NCI-H2107 treated with DMSO at 0.1 percent for 48 hours (cell line): ENCODE data around the gene ADAMTS17.

Experiments
- DNase-seq: peaks from one replicate; lab custom pipeline; 2025; ENCODE audit not compliant: unreplicated experiment; lab: John Stamatoyannopoulos, UW

The ADAMTS17 gene

DNA sequence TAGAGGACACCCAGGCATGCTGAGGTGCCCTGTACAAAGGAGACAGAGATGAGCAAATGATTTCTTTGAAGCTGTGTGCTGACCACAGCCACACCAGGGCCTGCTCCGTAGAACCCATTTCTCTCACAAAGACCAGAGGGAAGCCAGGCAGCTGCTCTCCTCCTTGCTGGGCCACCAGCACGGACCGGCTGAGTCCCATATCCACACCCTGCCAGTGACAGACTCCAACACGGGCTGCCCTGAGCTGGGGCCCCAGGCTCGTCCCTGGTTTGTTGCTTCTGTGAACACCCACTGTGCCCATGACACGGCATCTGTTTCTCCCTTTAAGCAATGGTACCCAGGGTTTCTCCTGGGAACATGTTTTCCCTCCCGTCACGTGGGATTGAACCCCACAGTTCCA is 284.5 kb downstream of the ADAMTS17 start:
- no peak for DNase-seq

GRCh38 chr15:100056411-100057072 is 285.2 kb downstream of the ADAMTS17 start:
- DNase-seq = no peak

DNA sequence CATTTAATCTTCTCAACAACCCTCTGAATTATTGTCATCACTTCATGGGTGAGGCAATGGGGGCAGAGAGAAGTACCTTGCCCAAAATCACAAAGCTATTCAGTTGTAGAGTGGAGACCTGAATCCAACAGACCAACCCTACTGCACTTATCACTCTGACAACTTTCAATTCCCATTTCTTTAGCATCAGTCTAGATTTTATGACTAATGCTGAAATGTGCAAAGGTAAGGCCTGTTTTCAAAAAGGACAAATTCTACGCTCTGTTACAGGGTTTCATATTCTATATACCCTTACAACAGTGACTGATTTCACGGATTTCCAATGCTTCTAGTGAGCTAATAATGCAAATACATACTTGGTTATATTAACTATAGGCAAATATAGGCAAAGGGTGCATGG is 286.0 kb downstream of the ADAMTS17 start:
- no peak for DNase-seq

DNA sequence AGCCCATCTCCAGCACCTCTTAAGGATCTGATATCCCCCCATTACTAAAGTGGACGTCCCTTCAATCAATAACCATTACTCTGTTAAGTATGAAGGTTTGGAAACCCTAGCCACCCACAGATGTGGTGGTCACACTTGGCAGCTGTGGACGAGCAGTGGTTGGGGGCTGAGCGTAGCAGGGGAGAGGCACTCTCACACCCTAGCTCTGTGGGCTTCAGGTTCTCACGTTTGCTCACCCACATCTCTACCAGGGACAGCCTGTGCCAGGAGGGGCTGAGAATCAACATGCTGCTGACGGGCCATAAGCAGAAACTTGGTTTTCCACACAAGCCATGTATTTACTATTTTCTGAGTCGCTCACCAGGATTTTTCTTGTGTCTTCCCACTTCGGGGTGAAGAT is 287.2 kb downstream of the ADAMTS17 start:
- DNase-seq = no peak

DNA sequence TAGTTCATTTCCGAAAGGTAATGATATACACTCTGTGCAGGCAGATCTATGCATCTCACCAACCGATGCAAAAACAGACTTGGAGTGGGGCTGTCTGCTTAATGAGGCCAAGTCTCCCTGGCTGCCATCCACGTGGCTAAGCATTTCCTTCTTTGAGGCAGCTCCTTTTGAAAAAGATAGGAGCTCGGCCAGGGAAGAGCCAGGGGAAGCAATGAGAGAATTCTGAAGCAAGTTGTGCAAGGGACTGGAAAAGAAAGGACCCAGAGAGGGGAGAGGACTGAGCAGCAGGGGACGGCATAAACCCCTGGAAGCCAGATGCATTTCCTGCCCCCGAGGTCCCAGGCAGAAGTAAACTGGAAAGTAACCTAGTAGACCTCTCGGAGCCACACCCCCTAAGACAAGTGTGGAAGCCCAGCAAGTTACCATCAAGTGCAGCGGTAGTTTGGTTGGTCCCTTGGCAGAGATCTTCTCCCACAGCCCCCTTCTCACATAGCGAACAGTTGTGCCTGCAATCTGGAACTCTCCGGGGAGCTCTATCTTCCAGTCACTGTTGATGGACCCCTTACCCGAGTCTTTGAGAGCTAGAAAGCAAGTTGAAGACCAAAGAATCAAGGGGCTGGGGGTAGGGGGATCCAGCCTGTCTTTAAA is 288.2 kb downstream of the ADAMTS17 start:
- DNase-seq = no peak

GRCh38 chr15:100052716-100053473 is 288.9 kb downstream of the ADAMTS17 start:
- no peak for DNase-seq

GRCh38 chr15:100050877-100051786 is 290.6 kb downstream of the ADAMTS17 start:
- DNase-seq = no peak

DNA sequence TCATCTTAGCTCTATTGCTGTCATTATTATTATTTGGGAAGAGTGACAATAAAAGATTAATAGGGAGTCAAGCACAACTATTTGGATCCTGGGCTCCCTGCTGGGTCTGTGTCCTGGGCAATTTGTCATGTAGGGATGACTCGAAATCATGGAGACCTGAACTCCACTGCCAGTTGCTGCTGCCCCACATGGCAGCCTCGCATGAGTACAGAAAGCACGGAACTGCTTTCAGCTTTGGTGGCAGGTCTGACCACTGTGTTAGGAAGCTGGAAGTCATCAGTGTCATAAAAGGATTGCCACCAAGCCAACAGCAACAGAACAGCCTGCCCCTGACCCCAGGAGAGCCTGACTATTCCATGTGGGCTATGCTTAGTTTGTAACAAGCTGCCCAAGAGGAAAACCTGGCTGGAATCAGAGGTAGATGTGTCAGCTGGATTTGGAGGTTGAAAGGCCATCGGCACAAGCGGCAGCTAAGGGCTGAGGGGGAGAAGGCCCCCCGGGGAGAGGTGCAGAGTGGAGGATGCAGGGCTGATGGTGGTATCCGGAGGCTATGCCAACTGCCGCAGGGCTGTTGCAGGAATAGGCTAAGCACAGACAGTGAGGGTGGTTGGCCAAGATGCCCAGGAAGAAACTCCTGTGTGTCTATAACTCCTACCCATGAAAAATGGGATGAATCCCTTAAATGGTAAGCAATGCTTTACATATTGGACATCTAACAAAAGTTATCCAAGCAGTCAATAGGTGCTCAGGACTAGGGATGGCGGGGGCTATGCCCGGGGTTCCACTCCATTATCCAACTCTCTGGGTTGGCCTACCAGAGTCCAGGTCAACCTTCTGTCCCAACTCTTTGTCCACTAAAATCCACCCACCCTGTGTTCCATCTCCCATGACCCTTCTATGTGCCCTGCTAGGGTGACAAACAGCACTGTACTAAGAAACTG is 291.6 kb downstream of the ADAMTS17 start:
- DNase-seq = no peak

DNA sequence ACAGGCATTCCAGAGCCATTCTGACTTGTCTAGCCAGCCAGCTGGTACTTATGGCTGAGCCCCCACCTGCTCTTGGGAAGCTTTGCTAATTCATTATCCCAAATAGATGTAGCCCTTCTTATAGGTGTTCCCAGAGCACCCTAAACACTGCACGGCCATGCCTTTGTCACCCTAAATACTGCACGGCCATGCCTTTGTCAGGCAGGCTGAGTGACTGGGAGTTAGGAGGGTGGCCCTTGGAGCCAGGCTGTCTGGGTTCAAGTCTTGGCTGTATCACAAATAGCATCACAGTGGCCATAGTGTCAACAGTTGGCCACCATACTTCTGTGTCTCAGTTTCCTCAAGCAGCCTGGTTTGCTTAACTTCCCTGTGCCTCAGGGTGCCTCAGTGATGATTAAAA is 292.3 kb downstream of the ADAMTS17 start:
- DNase-seq = no peak

DNA sequence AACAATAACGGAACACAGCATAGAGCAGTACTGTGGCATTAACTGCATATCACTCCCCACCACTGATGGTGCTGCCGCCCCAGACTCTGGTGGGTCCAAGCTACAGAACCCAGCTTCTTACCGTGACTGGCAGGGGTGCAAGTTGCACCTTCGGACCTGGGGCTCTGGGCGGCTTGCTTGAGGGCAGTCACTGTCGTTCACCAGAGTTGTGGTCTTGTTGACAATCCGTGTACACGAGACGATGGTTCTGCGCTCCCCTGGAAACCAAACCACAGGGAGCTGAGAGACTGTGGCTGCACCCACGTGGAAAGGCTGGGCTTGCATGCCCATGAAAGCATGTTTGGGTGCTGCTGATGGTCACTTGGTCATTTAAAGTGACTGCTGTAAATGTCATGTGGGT is 293.0 kb downstream of the ADAMTS17 start:
- DNase-seq = no peak

DNA sequence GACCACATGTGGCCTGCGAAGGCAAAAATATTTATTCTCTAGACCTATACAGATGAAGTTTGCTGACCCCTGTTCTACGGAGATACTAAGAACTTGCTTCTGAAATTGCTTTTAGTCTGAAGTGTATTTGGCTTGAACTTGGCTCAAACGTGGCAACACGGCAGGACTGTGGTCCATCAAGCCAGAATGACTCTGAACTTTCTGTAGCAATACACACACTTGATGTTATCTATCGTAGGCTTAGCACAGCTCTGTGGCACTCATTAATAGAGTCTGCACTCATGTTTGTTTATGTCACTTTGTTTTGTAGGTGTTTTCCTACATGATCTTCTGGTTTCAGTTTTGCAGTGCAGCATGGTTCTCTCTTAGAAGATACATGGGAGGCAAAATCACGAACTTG is 298.1 kb downstream of the ADAMTS17 start:
- DNase-seq = no peak

GRCh38 chr15:100043068-100043641 is 298.6 kb downstream of the ADAMTS17 start:
- no peak for DNase-seq

DNA sequence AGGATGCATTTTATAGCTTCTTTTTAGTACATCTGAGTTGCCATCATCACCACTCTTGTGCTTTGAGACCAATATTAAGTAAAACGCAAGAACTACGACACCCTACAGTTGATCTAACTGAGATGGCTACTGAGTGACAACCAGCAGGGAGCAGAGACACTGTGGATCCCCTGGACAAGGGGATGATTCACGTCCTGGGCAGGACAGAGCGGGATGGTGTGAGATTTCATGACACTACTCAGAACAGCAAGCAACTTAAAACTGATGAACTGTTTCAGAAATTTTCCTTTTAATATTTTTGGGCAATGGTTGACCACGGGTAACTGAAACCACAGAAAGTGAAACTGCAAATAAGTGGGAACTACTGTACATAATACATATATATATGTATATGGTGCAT is 299.2 kb downstream of the ADAMTS17 start:
- no peak for DNase-seq

GRCh38 chr15:100041127-100041828 is 300.5 kb downstream of the ADAMTS17 start:
- no peak for DNase-seq

- no peak for DNase-seq
These were observed 301.8 kb downstream of the ADAMTS17 start for GRCh38 chr15:100039994-100040393.

DNA sequence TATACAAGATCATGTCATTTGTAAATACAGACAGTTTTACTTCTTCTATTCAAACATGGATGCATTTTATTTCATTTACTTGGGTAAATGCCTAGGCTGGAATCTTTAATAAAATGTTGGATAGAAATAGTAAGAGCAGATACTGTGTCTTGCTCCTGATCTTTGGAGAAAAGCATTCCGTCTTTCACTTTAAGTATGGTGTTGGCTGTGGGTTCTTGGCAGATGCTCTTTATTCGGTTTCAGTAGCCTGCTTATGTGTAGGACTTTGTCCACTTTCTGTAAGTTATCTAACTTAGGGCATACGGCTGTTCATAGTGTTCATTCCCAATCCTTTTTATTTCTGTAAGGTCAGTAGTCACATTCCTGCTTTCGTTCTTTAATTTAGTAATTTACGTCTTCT is 303.0 kb downstream of the ADAMTS17 start:
- DNase-seq = no peak

DNA sequence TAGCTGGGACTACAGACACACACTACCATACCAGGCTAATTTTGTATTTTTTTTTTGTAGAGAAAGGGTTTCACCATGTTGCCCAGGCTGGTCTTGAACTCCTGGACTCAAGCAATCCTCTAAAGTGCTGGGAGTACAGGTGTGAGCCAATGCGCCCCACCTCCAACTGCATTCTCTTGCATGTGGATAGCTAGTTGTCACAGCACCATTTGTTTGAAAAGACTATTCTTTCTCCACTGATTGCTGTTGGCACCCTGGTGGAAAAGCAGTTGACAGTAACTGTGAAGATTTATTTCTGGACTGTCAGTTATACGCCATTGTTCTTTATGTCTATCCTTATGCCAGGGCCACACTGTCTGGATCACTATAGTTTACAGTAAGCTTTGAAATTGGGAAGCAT is 303.9 kb downstream of the ADAMTS17 start:
- DNase-seq = no peak

- DNase-seq = no peak
These were observed 305.8 kb downstream of the ADAMTS17 start for GRCh38 chr15:100036015-100036414.

GRCh38 chr15:100034191-100034590 is 307.6 kb downstream of the ADAMTS17 start:
- no peak for DNase-seq
